Measurements from ENCODE around the gene SPRED2.
A peak's percentile ranks its signal among the peaks of the same experiment; 100 is the strongest.

Gene SPRED2, protein sequence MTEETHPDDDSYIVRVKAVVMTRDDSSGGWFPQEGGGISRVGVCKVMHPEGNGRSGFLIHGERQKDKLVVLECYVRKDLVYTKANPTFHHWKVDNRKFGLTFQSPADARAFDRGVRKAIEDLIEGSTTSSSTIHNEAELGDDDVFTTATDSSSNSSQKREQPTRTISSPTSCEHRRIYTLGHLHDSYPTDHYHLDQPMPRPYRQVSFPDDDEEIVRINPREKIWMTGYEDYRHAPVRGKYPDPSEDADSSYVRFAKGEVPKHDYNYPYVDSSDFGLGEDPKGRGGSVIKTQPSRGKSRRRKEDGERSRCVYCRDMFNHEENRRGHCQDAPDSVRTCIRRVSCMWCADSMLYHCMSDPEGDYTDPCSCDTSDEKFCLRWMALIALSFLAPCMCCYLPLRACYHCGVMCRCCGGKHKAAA

DNA sequence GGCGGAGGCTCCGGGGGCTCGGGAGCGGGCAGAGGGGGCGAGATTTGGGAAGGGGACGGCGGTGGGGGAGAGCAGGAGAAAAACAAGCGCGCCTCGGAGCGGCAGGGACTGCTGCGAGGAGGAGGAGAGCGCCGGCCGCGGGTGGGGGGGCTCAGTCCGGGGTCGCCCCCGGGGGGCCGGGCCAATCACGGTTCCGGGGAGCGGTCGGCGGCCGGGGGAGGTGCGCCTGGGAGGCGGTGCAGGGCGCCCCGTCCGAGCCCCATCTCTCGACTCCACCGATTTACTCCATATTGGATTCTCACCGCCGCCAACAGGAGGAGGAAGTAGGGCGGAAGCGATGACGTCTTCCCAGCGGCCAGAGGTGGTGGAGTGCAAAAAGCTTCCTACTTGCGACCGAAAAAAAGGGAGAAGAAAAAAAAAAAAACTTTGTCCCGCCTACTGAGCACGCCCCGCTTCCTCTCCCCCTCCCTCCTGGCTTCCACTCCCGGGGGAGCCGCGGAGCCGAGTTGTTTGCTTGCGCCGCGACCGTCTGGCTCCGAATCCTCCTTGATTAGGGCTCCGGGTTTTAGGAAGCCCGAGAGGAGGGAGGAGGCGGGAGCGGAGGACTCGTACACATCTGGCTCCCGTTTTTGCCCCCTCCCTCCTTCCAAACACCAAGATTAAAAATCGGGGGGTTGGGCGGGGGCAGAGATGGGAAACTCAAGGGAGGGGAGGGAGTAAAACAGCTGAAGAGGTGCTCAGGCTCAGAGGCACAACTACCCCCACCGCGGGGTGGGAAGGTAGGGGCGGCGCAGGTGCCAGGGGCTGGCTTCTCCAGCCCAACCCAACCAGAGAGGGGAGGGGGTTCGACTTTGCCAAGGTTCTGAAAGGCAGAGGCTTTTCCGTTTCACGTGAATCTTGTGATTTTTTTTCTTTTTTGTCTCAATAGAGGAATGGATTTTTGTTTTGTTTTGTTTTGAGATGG lies at the start of gene SPRED2:
Gene SPRED2 (minus strand): TSS at position 373 of the 964 bp plus-strand sequence. CDS start 612 bp downstream, outside the sequence.
- DNase-seq (ENCODE audit: low spot score) = peak; percentile 90

GRCh38 chr2:65481961-65482360 lies 49.6 kb upstream of the SPRED2 start:
- no peak for DNase-seq (ENCODE audit: low spot score)

GRCh38 chr2:65479524-65479923 lies 47.1 kb upstream of the SPRED2 start:
- DNase-seq (ENCODE audit: low spot score) = no peak

DNA sequence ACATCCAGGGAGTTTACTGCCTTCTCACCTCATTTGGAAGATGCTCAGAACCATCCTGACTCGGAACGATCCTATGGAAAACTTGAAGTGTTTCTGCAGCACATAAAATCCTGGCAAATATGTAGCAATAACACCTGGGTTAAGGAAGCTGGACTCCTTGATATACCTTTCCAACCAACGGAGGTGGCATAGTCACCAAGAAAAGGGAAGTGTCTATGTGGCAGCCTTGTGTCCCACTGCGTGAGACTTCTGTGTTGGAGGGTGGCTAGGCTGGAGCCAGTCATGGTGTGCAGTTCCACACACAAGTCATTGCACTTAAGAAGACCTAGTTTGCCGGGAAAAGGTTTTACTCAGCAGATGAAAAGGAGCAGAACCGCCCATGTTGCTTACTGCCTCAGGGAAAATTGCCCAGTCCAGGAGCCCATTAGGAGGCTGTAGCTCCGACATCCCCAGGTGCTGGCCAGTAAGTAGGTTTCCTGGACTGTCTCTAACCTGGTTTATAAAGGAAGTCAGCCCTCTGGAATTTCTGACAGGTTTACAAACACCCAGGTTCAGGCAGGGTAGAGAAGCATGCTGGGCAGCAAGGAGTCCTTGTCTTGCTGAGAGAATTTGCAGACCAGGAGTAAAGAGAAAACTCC lies 46.2 kb upstream of the SPRED2 start:
- DNase-seq (ENCODE audit: low spot score) = no peak

DNA sequence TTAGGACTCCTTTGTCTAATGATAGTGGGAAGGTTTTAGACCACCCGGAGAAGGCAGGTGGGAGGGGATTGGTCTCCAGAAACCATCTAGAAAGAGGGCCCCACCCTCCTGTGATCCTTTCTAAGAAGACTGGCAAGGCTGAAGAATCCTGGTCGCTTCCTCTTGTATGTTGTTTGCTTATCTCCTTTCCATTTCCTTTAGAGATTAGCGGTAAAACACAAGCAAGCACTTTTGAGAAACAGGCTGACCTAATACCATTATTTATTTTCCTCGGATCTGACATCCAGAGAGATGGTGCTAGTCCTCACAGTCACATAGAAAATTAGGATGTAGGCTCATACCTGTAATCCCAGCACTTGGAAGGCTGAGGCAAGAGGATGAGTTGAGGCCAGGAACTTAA lies 45.2 kb upstream of the SPRED2 start:
- DNase-seq (ENCODE audit: low spot score) = no peak

- no peak for DNase-seq (ENCODE audit: low spot score)
These were observed 44.4 kb upstream of the SPRED2 start for GRCh38 chr2:65476778-65477177.

DNA sequence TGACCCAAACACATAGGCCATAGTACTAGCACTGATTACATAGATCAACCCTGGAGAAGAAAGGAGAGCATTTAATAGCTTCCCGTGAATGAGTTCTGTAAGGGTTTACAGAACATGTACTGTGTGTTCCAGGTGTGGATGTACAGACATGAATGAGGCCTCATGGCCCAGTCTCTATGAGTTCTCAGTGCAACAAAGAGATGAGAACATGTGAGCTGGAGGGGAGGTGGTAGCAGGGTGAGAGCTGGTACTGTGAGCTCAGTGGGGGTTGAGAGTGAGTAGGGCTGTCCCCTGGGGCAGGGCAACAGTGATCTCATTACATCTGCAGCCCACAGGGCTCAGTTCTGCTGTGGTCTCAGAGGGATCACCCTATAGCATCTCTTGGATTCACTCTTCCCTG lies 42.6 kb upstream of the SPRED2 start:
- no peak for DNase-seq (ENCODE audit: low spot score)

GRCh38 chr2:65473045-65473444 lies 40.6 kb upstream of the SPRED2 start:
- no peak for DNase-seq (ENCODE audit: low spot score)

GRCh38 chr2:65471409-65471808 lies 39.0 kb upstream of the SPRED2 start:
- DNase-seq (ENCODE audit: low spot score) = no peak

DNA sequence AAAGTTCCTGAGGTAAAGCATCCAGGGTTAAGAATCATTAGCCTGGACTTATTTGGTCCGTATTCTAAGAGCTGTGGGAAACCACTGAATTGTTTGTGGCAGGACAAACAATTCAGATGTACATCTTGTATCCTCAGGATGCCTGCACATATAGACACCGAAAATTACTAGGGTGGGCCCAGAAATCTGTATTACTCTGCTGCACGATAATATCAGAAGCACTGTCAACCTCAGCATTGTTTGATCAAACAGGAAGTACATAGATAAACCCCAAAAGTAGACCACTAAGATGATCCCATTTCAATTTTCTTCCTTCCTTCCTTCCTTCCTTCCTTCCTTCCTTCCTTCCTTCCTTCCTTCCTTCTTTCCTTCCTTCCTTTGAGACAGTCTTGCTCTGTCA lies 34.2 kb upstream of the SPRED2 start:
- no peak for DNase-seq (ENCODE audit: low spot score)

- no peak for DNase-seq (ENCODE audit: low spot score)
These were observed 33.5 kb upstream of the SPRED2 start for GRCh38 chr2:65465857-65466256.

DNA sequence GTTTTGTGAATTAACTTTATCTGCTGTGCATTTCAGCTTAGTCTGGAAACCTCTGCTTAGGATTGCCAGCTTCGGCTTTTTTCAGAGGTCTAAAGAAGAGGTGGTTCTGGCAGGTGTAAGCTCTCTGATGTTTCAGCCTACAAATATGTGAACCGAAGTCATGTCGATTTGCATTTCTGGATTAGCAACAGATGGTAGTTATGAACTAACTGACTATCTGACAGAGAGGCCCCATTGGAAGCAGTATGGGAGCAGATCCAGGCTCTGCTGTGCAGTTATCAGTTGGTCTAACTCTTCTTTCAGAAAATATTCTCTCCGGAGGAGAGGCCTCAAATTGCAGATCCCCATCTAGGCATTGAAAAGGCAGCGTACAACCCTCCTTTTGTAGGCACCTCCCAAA lies 32.7 kb upstream of the SPRED2 start:
- DNase-seq (ENCODE audit: low spot score) = no peak

GRCh38 chr2:65464604-65465003 lies 32.2 kb upstream of the SPRED2 start:
- no peak for DNase-seq (ENCODE audit: low spot score)

GRCh38 chr2:65458999-65459398 lies 26.6 kb upstream of the SPRED2 start:
- DNase-seq (ENCODE audit: low spot score) = no peak

DNA sequence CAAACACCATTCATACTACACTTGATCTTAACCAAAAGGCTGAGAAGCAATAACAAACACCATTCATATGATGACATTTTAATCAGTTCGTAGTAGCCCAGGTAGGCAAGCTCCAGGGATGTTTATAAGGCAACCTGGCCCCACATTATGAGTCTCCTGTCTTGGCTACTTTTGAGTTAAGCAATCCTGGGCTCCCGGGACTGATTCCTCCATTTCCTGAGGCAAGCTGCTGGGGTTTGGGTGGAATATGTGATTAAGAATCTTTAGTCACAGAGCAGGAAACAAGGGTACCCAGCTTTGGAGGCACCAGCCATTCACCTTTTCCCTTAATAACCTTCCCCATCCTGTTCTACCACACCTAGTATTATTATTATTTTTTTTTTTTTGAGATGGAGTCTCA lies 24.5 kb upstream of the SPRED2 start:
- no peak for DNase-seq (ENCODE audit: low spot score)

DNA sequence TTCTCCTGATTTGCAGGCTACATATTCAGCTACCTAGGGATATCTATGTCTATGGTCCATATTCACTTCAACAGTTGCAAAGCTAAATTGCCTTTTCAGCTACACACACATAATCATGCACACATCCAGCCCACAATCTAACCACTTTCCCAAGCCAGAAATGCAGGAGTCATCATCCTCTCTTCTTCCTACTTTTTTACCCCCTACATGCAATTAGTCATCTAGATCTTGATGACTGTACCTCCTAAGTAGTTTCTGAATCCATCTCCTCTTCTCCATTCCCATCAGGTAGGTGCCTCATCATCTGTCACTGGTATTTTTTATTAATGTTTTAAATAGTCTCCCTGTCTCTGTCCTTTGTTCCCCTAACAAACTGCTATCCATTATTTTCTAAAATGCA lies 23.7 kb upstream of the SPRED2 start:
- DNase-seq (ENCODE audit: low spot score) = no peak

DNA sequence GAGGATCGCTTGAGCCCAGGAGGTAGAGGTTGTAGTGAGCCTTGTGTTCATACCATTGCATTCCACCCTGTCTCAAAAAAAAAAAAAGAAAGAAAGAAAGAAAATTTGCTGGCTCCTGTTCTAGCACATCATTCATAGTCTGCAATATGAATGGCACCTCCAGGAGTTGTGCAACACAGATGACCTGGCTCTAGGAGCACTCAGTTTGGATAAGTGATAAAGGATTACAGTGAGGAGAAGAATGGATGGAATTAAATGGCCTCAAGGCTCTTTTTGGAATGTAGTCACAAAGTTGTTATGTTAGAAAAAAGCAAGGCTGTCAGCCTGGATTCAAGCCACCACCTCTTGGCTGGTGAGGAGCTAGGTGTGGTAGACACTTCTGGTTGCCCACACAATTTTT lies 21.5 kb upstream of the SPRED2 start:
- no peak for DNase-seq (ENCODE audit: low spot score)

- DNase-seq (ENCODE audit: low spot score) = no peak
These were observed 19.9 kb upstream of the SPRED2 start for GRCh38 chr2:65452150-65452895.

GRCh38 chr2:65450810-65451209 lies 18.4 kb upstream of the SPRED2 start:
- no peak for DNase-seq (ENCODE audit: low spot score)

DNA sequence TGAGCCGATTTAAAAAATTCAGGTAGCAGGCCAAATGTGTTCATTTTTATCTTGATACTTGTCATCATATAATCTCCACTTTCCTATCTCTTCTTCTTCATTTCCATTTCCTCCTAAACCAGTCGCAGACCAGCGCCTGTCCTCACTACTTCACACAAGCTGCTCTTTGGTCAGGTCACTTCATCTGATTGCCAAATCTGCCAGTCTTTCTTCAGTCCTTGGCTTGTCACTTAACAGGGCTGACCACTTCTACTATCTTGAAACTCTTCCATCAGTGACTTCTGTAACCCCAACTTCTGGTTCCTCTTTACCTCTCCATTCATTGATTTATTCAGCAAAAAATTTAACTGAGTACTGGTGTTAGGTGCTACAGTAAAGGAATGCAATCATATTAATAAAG lies 18.0 kb upstream of the SPRED2 start:
- no peak for DNase-seq (ENCODE audit: low spot score)

GRCh38 chr2:65443509-65444186 lies 11.2 kb upstream of the SPRED2 start:
- DNase-seq (ENCODE audit: low spot score) = no peak
